ENCODE measurements around the gene MTA3.

MTA3 gene

GRCh38 chr2:42698940-42699339, 130.5 kb downstream of the MTA3 start:
- no peak overlapping the region for H3K4me3 ChIP-seq (ENCODE audit: low read length, poor library complexity, severe bottlenecking)
- H3K9me3 ChIP-seq (ENCODE audit: insufficient read depth, low read depth, low read length): no peaks in the 10 kb centered on the region
- no peak overlapping the region for H3K4me2 ChIP-seq (ENCODE audit: low read depth, low read length, poor library complexity, severe bottlenecking)
- H3K79me2 ChIP-seq (ENCODE audit: insufficient read depth, low read length): no peaks in the 10 kb centered on the region
- peaks cover 3% of the 10 kb centered on the region; the same call in 1 of the 2 replicates for H3K36me3 ChIP-seq (ENCODE audit: insufficient read depth, low read length)
- H3K27me3 ChIP-seq (ENCODE audit: insufficient read depth, low read length, poor library complexity, severe bottlenecking): no peaks in the 10 kb centered on the region
- H3K4me1 ChIP-seq (ENCODE audit: insufficient read depth, low read length, poor library complexity, severe bottlenecking): no peaks in the 10 kb centered on the region
- no peak overlapping the region for H2AFZ ChIP-seq (ENCODE audit: low read length)
- H3K9ac ChIP-seq (ENCODE audit: low read depth, low read length, poor library complexity, severe bottlenecking): no peak overlapping the region
- H3K9me2 ChIP-seq (replicated peaks; ENCODE audit: low read depth, low read length): no peaks in the 10 kb centered on the region
- H4K20me1 ChIP-seq (ENCODE audit: insufficient read depth, low read length, poor library complexity, severe bottlenecking): no peaks in the 10 kb centered on the region
- H3F3A ChIP-seq (ENCODE audit: low read depth): no peaks in the 10 kb centered on the region
- TF ChIP-seq EZH2phosphoT487 (IDR thresholded peaks at IDR 0.05; ENCODE audit: borderline replicate concordance) (no peak), CTCF (conservative IDR thresholded peaks at IDR 0.05; ENCODE audit: low read length) (no peak)

- H3K4me2 ChIP-seq (ENCODE audit: low read depth, low read length, poor library complexity, severe bottlenecking): no peak overlapping the region
- H4K20me1 ChIP-seq (ENCODE audit: insufficient read depth, low read length, poor library complexity, severe bottlenecking): no peaks in the 10 kb centered on the region
- no peak for TF ChIP-seq CTCF (conservative IDR thresholded peaks at IDR 0.05; ENCODE audit: low read length)
- no peak for TF ChIP-seq EZH2phosphoT487 (IDR thresholded peaks at IDR 0.05; ENCODE audit: borderline replicate concordance)
- no peaks in the 10 kb centered on the region for H3F3A ChIP-seq (ENCODE audit: low read depth)
- no peaks in the 10 kb centered on the region for H3K4me1 ChIP-seq (ENCODE audit: insufficient read depth, low read length, poor library complexity, severe bottlenecking)
- H3K36me3 ChIP-seq (ENCODE audit: insufficient read depth, low read length): peaks cover 34% of the 10 kb centered on the region
- no peak overlapping the region for H2AFZ ChIP-seq (ENCODE audit: low read length)
- no peaks in the 10 kb centered on the region for H3K79me2 ChIP-seq (ENCODE audit: insufficient read depth, low read length)
- H3K9me3 ChIP-seq (ENCODE audit: insufficient read depth, low read depth, low read length): no peaks in the 10 kb centered on the region
- H3K4me3 ChIP-seq (ENCODE audit: low read length, poor library complexity, severe bottlenecking): no peak overlapping the region
- H3K9me2 ChIP-seq (replicated peaks; ENCODE audit: low read depth, low read length): no peaks in the 10 kb centered on the region
- H3K9ac ChIP-seq (ENCODE audit: low read depth, low read length, poor library complexity, severe bottlenecking): no peak overlapping the region
- no peaks in the 10 kb centered on the region for H3K27me3 ChIP-seq (ENCODE audit: insufficient read depth, low read length, poor library complexity, severe bottlenecking)
Observed at GRCh38 chr2:42706836-42707235, 138.4 kb downstream of the MTA3 start.

GRCh38 chr2:42708179-42708578, 139.7 kb downstream of the MTA3 start:
- no peaks in the 10 kb centered on the region for H3K27me3 ChIP-seq (ENCODE audit: insufficient read depth, low read length, poor library complexity, severe bottlenecking)
- no peaks in the 10 kb centered on the region for H4K20me1 ChIP-seq (ENCODE audit: insufficient read depth, low read length, poor library complexity, severe bottlenecking)
- no peaks in the 10 kb centered on the region for H3F3A ChIP-seq (ENCODE audit: low read depth)
- no peak overlapping the region for H3K4me2 ChIP-seq (ENCODE audit: low read depth, low read length, poor library complexity, severe bottlenecking)
- no peak overlapping the region for H2AFZ ChIP-seq (ENCODE audit: low read length)
- H3K79me2 ChIP-seq (ENCODE audit: insufficient read depth, low read length): no peaks in the 10 kb centered on the region
- no peaks in the 10 kb centered on the region for H3K4me1 ChIP-seq (ENCODE audit: insufficient read depth, low read length, poor library complexity, severe bottlenecking)
- no peak overlapping the region for H3K4me3 ChIP-seq (ENCODE audit: low read length, poor library complexity, severe bottlenecking)
- H3K9ac ChIP-seq (ENCODE audit: low read depth, low read length, poor library complexity, severe bottlenecking): no peak overlapping the region
- TF ChIP-seq EZH2phosphoT487 (IDR thresholded peaks at IDR 0.05; ENCODE audit: borderline replicate concordance) (no peak), CTCF (conservative IDR thresholded peaks at IDR 0.05; ENCODE audit: low read length) (no peak)
- no peaks in the 10 kb centered on the region for H3K9me2 ChIP-seq (replicated peaks; ENCODE audit: low read depth, low read length)
- H3K9me3 ChIP-seq (ENCODE audit: insufficient read depth, low read depth, low read length): no peaks in the 10 kb centered on the region
- H3K36me3 ChIP-seq (ENCODE audit: insufficient read depth, low read length): peaks cover 34% of the 10 kb centered on the region

Data from Loucy (cell line).